ENCODE results near the gene RHBDF2.
A peak's percentile ranks its signal among the peaks of the same experiment; 100 is the strongest.

Gene RHBDF2

DNA sequence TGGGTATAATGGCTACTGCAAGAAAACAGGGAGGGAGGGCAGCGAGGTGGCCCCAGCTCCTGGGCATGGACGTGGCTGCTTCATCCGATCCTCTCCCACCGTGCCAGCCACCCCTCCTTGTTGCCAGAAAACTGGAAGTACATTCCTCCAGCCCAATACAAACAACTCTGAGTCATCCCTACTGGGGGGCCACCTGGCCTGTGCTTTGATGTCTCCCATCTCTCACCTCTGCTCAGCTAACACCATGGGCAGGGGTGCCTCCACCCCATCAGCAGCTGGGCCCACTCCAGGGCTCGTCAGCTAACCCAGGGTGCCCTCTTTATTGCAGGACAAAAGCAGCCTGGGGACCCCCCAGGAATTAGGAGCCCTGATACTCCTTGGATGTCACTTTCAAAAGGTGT, 2.0 kb downstream of the RHBDF2 start:
- peak; percentile 29 for DNase-seq

DNA sequence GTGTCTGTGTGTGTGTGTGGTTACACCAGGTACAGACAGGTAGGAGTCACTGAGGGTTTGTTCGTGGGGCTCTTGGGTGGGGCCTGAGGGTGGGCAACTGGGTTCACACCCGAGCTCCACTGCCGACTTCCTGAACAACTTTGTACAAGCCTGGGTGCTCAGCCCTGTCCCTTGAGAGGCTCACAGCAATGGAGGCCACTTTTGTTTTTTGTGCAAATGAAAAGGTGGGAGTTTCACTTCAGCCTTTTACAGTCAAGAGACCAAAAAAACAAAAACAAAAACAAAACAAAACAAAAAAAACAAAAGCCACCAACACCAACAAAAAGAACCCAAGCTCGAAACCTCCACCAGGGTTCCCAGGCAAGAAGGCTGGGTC, 2.4 kb downstream of the RHBDF2 start:
- no peak for DNase-seq

DNA sequence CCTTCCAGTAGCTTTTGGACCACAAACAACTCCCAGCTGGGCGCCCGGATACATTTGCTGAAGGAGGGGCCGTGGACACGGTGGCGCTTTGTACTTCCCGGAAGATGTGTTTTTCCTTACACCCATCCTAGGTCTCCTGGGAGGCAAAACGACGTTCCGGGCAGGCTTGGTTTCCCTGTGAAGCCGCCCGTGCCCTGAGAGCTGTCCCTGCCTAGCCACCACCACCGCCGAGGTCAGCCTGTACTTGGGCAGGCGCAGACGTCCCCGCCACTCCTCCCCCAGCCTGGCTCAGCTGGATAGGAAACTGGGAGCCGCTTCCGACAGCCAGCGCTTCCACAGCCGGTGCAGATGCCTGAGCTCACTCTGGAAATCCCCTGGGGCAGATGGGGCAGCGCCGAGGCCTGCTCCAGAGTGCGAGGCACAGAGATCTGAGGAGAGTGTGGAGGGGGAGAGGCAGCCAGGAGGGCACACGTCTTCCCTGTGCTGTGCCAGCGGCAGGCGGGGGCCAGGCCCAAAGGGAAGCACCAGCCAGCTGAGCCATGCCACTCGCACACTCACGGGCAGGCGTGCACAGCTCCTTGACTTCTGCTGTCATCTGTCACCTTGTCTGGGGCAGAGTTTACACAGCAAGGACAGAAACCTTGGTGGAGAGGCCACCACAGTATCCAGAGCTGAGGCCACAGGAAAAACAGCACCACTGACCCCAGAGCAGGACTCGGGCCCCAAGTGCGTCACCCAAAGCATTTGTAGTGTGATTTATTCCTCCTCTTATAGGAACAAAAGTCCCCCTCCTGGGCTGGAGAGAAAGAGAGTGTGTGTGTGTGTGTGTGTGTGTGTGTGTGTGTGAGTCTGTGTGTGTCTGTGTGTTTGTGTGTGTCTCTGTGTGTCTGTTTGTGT, 3.0 kb downstream of the RHBDF2 start:
- peak; percentile 81 for DNase-seq

DNA sequence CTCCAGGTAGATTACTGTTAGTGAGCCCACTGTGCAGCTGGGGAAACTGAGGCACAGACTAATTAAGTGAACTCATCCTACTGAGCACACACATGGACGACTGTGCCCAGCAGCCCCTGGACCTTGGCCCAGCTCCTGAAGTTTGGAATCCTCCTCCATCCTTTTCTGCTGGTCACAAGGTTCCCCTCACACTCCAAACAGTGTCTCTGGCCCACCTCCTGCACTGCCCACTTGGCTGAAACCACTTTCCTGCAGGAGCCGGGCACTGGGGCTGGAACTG, 3.6 kb downstream of the RHBDF2 start:
- no peak for DNase-seq

DNA sequence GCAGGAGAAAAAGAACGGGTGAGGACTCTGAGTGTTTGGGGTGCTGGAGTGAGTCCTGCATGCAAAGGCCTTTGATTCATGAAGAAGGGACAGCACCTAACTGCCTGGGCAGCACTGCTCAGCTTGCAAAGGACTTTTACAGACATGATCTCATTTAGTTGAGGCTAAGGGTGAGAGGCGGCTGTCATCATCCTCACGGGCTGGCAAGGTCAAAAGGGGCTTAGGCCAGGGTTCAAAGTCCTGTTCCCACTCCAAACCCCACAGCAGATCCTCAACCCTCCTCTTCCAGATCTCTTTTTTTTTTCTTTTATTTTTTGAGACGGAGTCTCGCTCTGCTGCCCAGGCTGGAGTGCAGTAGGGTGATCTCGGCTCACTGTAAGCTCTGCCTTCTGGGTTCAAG, 4.8 kb downstream of the RHBDF2 start:
- DNase-seq, result no peak

DNA sequence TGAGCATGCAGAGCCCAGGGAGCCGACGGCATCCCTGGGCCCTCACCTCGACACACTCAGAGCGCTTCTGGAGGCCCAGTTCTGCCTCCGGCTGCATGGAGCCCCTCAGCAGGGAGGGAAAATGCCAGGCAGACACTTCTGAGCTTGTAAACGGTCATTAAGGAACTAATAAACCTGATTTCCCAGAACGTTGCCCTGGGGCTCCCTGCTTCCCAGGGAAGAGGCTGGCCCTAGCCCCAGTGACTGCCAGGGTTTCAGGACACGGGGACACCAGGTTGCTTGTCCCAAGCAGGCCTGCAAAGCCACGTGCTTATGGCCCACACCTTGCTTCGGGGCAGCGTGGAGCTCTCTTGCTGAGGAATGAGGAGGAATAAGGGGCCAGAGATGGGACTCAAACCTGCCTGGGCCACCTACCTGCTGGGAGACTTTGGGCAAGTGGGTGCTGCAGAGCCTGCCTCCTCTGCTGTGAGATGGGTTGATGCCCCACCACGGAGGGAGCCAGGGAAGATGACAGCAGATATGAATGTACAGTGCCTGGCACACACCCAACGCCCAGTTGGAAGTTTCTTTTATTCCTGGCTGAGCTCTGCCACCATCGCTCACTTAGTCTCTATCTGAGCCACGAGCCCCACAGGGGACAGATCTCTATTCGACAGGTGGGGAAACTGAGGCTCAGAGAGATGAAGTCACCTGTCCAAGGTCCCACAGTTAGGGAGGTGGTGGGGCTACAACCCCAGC, 5.4 kb downstream of the RHBDF2 start:
- DNase-seq, result no peak

DNA sequence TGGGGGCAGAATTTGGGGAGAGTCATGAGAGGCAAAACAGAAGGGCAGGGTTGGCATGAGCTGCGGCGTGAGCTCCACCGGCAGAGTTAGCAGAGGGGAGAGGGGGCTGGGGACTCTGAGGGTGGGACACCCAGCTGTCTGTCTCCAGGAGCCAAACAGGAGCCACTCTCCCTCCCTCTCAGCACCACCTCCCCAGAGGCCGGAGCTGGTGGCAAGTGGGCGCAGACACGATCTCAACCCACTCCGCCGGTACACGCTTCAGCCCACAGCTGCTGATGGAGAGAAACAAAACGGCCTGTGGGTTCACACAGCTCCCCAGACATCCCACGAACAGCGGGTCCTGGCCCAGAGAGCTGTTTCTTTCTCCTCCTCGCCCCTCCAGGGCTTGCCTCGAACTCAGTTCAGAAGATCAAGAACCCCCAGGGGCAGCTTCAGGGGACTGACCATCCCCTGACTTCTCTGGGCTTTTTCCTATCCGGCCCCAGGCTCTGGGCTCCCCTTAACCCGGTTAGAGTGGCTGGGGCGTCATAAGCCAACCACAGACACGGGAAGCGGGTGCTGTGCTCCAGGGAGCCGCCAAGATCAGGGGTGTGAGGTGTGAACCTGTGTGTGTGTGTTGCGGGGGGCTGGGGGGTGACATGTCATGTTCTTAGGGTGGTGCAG, 7.6 kb downstream of the RHBDF2 start:
- peak; percentile 27 for DNase-seq

DNA sequence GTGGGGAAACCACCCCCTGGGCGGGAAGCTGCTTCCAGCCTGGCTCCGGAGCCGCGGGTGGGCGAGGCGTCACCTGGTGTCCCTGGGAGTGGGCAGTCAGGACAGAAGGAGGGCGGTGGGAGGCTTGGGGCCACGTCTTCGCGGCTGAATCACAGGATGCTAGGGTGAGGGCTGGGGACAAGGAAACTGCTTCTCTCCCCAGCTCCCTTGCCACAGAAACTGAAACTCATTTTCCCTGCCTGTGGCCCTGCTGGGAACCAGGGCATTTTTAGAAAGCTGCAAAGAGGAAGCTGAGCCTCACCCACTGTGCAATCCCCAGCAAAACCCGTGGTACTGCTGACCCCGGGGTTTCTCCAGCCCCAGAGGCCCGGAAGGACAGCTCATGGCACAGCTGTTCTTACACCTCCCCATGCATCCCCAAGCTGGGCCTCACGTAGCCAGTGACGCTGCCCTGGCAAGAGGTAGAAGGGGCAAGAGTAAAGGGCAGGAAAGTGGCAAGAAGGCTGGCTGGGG, 8.2 kb downstream of the RHBDF2 start:
- DNase-seq, result peak; percentile 68

DNA sequence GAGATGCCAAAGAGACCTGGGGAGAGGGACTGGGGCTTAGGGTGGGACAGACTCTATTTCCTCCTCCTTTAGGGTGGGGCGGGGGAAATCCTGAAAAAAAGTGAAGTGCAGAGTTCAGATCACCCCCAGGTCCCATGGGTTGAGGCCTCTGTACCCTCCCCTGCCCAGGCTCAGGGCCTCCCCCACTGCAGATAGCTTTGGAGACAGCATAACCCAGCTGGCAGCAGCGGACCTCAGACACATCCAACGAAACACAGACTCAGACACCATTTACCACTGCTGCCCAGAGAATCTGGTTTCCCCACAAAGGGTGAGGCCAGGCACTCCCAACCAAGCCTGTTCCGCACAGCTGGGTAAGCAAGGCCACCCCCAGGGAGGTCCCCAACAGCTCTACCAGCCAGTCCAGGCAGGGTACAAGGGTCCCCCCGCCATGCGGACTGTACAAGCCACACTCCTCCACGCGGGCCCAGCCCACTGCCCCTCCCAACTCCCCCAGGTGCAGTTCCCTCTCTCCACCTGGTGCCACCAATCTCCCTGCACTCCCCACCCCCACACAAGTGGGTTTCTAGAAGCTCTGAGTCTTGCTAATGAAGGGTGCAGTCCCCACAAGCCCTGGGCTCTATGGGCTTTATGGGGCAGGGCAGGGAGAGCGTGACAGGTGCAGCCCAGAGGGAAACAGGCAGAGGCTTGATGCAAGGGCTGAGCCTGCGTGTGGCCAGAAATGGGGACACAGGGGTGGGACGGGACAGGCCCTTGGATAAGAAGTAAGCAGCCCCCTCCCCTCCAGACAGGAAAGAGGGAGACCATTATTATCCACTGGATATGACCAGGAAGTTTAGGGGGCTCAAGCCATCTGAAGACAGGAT, 8.9 kb downstream of the RHBDF2 start:
- no peak for DNase-seq

DNA sequence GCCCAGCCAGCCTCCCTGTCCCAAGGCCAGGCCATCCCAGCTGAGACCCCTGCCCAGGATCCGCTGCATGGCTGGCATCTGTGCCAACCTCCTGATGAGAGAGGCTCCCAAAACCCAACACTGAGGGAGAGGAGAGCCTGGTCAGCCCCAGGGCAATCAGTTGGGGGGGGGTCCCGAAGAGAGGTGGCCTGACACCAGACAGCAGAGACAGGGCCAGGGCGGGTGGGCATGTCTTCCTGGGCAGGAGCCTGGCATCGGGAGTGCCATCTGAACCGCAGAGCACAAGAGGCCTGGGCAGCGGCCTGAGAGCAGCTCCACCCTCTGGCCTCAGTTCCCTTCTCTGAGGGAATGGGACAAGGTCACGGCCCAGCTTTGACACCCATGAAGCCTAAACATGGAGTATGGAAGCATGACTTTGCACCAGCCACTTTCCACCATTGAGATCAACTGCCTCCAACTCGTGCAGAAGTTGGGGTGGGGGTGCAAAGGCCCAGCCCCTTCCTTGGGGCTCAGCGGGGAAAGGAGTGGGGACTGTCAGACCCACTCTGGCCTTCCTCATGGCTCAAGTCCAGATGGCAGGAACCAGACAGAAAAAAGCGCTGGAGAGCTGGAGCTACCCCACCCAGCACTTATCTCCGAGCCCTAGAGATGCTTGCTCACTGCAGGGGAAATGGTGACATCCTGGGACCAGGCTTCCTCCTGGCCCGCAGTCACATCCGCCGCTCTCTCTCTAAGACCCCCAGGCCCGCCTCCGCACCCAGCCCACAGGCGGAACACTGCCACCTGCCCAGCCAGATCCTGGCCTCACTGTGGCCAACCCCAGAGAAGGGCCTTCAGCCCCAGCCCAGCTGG, 9.7 kb downstream of the RHBDF2 start:
- DNase-seq, result no peak

DNA sequence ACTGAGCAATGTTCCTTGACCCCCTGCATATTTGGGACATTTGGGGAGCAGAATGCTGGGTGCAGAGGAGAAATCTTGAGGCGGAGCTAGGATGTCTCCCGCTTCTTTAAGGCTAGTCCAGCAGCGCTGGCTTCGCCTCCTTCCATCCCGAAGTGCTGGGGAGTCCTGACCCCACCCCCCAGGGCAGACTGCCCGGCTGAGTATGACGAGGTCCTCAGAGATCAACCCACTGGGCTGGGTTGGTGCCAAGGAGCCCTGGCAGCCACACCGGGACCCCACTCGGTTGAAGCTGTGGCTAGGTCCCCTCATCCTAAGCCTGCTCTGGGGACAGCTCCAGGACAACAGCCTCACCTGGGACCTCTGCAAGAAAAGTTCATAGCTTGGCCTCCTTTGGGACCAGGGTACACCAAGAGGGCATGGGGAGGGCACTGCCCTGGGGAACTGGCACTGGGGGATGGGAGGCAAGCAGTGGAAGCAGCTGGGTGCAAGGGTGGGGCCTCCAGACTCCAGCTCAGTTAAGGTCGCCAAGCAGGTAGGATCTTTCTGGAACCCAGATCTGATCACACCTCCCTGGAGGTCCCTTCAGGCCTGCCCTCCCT, 11.0 kb downstream of the RHBDF2 start:
- DNase-seq, result no peak

DNA sequence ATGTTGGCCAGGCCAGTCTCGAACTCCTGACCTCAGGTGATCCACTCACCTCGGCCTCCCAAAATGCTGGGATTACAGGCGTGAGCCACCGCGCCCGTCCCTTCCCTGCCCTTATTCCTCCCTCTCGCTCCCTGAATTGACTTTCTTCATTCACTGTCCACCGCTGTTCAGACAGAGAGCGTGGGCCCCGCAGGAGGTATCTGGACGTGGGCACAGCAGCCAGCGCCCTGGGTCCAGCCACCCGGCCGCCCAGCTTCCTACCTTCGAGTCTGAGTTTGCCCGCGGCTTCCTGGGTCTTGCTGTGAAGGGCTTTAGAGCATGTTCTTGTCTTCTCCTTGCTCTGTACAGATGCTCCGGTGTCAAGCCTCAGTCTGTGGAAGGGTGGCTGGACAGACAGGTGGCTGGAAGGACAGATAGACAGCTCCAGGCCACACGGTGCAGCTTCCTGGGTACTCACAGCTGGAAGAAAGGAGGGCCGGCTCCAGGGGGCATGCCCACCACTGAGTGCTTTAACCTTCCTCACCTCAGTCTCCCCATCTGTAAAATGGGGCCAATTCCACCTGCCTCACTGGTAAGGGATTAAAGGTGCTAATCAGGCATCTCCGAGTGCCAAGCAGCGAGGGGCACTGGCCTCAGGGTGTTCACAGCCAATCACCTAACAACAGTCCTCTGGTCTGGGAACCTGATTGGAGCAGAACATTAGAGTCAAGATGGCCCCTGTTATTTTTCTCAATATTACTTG, 13.6 kb downstream of the RHBDF2 start:
- DNase-seq, result no peak

DNA sequence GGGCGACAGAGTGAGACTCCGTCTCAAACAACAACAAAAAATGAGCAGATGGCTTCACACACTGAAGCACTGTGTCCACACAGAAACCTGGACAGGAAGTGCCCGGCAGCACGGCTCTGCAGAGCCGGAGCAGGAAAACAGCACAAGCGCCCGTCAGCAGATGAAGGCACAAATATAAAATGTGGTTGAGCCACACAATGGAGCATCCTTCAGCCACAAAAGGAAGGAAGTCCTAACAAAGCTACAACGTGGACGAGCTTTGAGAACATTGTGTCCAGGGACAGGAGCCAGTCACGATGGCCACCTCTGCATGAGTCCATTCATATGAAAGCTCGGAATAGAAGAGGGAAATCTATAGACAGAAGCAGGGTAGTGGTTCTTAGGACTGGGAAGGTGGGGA, 15.7 kb downstream of the RHBDF2 start:
- peak; percentile 30 for DNase-seq

DNA sequence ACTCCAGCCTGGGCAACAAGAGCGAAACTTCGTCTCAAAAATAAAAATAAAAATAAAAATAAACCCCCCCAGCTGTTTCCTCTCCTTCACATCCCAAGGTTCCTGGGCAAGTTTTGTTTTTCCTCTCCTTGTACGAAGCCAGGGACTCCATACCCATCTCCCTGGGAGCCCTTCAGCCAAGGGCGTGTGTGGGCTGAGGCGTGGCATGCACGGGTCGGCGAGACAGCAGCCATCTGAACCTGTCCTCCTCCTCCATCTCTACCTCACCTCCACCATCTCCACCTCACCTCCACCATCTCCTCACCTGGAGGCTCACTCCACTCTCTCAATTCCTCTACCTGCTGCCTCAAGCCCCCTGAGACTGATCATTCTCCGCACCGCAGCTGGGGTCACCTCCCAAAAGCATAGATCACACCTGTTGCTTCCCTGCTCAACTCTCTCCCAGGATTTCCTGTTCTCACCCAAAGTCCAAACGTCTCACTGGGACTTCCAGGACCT, 16.9 kb downstream of the RHBDF2 start:
- no peak for DNase-seq

DNA sequence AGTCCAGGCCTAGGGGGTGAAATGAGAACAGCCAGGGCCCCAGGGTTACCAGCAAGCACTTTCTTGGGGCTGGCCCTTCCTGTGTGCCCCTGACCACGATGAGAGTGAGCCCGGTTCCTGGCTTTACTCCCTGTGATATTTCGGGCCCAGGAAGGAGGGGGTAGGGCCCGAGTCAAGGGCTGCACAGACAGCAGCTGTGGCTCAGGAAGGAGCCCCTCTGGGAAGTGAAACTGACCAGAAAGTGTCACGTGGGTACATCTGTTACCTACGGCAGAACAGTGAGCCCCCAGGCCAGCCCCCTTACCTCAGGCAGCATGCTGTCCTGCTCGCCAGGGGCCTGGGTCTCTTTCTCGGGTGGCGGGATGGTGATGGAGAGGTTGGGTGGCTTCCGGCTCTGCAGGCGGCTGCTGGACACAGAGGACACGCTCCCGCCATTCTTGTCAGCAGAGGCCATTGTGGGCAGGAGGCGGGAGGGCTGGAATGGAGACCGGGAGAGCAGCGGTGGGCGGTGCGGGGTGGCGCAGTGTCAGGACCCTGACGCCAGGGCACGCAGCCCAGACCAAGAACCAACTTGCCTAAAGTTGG, 20.1 kb downstream of the RHBDF2 start:
- no peak for DNase-seq

DNA sequence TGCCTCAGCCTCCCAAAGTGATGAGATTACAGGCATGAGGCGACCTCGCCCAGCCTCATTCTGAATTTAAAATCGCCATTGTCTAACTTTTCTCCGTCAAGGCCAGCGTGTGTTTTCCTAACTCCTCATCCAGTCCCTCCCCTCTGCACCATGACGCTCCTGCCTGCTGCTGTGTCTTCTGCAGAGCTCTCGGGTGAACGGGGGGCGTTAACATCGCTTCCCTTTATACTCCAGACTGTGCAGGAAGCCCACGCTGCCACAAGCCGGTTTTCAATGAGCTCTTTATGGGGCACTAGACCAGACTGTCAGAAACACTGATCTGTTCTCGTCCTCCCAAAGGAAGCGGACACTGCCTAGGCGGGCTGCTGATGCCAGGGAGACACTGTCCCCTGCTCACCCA, 20.6 kb downstream of the RHBDF2 start:
- DNase-seq, result peak; percentile 67

DNA sequence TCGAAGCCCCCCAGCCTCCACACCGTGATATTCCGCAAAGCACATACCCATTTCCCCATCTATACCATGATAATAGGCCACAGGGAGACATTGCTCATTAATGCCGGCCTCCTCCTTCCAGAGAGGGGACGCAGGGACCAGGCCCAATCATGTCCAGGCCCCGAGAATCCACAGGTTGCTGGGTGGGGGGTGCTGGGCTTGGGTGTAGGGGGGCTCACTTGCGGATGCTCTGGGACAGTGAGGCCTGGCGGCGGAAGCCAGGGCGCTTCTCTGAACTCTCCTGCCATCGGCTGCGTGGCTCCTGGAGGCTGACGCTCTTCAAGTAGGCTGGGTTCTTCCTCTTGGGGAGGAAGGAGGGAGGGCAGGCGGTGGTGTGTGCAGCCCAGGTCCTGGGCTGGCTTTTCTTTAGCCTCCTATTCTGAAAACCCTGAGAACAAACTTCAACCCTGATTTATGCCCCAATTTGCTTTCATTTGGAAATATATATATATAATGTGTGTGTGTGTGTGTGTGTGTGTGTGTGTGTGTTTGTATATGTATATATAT, 21.6 kb downstream of the RHBDF2 start:
- no peak for DNase-seq

DNA sequence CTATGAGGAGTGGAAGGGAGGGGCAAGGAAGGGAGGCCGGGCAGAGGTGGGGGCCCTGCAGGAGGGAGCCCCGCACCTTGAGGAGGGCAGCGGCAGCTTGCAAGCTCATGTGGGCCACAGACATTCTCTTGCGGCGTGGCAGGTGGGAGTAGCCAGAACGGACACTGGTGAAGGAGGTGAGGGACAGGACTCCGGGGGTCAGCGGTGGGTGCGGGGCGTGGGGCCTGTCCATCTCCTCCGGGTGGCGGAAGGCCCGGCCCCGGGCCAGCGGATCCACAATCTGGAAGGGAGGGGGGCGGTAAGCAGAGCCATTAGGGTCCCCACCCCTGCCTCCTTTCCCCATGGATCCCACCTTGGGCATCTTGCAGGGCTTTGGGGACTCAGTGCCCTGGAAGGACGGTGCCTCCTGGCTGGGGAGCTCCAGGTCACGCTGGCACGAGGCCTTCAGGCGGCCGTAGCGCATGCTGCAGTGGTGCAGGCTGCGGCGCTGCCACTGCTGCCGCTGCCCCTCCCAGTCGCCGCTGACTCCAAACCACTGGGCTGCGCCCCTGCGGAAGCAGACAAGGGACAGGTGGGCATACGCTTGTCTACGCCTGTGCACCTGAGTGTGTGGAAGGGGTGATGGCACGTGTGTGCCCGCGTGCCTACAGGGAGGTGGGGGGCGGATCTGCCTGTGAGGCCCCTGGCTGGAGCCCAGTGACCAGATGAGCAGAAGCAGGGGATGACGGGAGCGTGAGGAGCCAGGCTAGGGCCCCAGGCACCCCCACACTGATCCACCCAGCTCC, 22.3 kb downstream of the RHBDF2 start:
- no peak for DNase-seq

DNA sequence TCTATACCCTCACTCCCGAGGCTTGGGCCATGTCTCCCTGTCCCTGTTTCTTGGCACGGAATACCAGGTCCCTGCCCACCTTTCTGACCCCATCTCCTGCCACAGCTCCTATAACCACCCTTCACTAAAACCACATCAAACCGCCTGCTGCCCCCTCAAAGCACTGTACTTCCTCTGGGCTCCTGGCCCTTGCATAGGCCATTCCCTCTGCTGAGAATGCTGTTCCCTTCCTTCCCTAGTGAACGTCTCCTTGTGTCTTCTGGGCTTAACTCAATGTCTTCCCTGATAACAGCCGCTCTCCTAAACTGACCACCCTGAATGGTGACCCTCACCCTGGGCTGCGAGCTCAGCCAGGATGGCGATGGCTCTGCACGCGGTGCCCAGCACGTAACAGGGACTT, 23.1 kb downstream of the RHBDF2 start:
- no peak for DNase-seq
